GM21526 (cell line): ENCODE measurements around the gene SLC7A7.
"Not testable (repeated sequence)": the region's sequence is repeated elsewhere in the genome, so short reads cannot be mapped to it uniquely, and the experiment has no call there.

Source experiments
- ATAC-seq: cut with Tn5 transposase; IDR thresholded peaks from one replicate; pipeline ENCODE4 v1.9.1; 2021; ENCODE audit warnings: moderate library complexity; ENCODE audit not compliant: unreplicated experiment, low FRiP score

The SLC7A7 gene

GRCh38 chr14:22844221-22845102, 29.2 kb upstream of the SLC7A7 start:
- ATAC-seq, result no peak

GRCh38 chr14:22843123-22843925, 28.1 kb upstream of the SLC7A7 start:
- ATAC-seq, result no peak

- ATAC-seq, result no peak
Measured at GRCh38 chr14:22842211-22843122, 27.2 kb upstream of the SLC7A7 start.

DNA sequence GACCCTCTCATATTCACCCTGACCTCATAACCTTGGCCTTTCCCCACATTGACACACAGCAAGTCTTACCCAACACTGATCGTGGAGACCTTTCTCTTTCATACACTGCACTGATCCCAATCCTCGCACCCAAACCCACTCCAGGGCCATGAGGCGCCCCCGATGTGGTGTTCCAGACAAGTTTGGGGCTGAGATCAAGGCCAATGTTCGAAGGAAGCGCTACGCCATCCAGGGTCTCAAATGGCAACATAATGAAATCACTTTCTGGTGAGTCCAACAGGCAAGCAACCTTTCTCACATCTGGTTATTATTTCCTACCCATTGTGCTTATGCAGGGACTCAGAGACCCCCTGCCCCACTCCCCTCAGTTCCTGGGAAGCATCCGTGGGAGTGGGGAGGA, 26.5 kb upstream of the SLC7A7 start:
- ATAC-seq, result no peak

DNA sequence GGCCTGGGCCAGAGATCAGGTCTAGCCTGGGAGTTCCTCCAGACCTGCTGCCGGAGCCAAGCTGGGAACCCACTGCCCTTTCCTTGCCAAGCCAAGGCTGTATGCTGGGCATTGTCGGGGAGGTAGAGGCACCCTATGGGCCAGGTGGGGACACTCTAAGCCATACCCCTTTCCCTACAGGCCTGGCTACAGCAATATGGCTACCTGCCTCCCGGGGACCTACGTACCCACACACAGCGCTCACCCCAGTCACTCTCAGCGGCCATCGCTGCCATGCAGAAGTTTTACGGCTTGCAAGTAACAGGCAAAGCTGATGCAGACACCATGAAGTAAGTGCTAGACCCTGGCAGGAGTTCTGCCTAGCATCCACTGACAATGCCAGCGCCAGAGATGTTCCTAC, 26.1 kb upstream of the SLC7A7 start:
- no peak for ATAC-seq

DNA sequence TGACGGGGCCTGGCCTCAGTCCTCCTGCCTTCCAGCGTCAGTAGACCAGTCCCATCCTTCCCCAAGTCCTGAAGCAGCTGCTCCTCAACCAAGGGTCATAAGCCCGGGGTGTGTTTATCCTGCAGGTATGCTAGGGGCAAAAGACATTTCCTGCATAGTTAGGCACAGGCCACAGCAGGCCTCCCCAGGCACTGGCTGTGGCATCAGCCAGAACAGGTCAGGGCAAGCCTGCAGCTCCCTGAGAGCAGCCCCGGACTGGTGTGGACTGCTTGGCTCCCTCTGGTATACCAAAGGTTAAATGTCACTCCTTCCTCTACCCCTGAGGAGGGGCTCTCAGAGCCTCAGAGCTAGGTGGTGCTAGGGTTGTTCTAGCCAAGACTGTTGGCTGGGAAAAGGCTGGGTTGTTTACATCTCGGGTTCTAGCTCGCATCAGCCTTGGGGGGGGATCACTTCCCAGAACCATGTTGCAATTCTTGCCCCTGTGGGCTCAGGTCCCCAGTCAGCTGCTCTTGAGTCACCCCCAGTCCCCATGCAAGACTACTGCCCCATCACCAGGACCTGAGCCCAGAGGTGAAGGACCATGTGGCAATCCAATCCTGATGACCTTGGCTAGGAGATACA, 24.0 kb upstream of the SLC7A7 start:
- no peak for ATAC-seq

DNA sequence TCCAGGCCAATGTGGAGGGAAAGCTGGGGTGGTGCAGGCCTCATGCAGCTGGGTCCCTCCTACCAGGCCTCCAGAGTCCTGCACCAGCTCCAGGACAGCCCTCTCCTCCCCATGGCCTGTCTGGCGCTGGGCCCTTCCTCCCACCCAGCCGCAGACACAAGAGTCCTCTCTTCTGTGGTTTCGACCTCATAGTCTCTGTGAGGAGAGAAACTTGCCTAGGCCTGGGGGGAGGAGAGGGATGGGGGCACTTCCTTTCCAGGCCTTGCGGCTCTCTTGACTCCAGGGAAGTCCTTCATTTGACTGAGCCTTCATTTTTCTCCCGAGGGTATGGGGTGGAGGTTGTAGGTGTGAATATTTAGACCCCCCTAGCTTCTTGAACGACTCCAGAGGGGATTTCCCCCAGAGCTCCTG, 23.4 kb upstream of the SLC7A7 start:
- no peak for ATAC-seq

- ATAC-seq, result no peak
Measured at GRCh38 chr14:22837750-22838538, 22.7 kb upstream of the SLC7A7 start.

DNA sequence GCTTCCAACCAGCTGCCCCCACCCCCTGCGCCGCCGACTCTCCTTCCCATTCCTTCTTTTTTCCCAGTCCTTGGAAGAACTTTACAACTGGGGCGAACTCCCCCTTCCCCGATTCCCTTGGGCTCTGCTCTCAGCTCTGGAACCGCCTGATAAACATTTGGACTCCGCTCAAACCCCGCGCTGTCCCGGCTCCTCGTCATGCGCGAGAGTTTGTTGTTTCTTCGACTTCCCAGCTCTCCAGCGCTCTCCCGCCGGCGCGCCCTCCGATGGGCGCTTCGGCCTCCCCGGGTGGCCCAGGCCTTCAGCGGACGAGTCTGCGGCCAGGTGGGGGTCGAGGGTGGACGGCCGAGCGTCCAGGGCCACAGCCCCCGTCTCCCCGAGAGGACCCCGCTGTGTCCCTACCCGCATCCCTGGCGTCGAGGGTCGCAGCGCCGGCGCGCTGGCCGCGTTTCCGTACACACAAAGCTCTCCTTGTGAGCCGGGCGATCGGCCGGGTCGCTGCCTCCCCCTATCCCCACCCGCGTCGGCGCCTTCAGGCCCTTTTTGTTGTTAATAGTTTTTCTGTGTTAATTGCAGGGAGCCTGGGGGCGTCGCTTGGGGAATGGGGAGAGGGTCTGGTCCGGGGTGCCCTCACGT, 22.0 kb upstream of the SLC7A7 start:
- no peak for ATAC-seq

DNA sequence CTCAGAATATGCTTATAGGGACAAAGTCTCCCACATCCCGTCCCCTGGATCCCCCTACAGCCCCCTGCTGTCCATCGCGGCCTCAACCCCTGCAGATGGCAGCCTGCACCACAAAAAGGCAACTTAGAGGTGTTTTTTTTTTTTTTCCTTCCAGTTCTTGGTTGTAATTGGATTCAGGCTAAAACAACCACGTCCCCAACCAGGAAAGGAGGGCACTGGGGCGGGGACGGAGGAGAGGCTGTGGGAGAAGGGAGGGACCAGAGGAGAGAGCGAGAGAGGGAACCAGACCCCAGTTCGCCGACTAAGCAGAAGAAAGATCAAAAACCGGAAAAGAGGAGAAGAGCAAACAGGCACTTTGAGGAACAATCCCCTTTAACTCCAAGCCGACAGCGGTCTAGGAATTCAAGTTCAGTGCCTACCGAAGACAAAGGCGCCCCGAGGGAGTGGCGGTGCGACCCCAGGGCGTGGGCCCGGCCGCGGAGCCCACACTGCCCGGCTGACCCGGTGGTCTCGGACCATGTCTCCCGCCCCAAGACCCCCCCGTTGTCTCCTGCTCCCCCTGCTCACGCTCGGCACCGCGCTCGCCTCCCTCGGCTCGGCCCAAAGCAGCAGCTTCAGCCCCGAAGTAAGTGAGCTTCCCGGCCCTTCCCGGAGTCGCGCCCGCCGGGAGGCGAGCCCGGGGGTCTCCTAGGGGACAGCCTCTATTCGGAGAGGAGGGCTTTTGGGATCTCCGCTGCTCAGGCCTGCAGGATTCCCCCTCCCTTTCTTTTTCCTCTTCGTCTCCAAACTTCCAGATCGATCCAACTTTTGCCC, 21.3 kb upstream of the SLC7A7 start, which contains the start of gene MMP14:
Gene MMP14 (plus strand): TSS at position 285 of the 813 bp plus-strand sequence. CDS start 233 bp downstream, at position 518.
- ATAC-seq, result no peak

DNA sequence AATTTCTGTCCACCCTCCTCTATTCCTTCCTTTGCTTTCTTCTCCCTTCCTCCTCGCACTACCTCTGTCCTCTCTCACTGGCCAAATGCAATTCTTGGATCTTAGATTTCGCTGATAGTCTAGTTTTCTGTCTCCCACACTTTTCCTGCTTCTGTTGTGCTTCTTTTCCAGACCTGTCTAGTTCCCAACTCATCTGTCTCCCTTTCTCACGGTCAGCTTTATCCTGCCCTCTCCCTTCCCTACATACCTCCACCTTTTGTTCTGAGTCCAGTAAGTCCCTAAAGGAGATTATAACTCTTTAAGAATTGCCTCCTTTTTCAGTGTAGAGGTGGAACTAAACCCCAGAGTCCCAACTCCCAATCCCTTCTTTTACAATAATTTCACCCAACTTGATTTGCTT, 20.3 kb upstream of the SLC7A7 start:
- ATAC-seq, result no peak

DNA sequence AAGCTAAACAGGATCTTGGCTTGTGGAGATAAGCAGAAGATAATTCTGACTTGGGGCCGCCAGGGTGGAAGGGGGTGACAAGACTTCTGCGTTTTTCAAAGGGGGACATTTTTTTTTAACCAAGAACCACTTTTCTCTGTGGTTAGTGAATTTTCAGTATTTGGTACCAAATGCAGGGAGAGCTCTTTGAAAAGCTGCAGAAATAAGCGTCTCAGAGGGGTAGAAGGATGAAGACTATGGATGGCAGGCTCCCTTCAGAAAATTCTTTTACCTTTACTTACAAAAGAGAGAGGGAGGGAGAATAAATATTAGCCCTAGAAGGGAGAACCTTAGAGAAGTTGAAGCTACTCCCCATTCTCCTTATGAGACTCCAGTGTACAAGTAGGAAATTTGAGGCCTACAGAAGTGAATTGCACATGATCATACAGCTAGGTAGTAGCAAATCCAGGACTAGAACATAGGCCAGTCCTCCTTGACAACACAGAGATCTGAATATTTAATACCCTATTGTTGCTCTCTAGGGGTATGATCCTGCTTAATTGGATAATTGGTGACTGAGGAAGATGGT, 15.3 kb upstream of the SLC7A7 start:
- ATAC-seq, result no peak

DNA sequence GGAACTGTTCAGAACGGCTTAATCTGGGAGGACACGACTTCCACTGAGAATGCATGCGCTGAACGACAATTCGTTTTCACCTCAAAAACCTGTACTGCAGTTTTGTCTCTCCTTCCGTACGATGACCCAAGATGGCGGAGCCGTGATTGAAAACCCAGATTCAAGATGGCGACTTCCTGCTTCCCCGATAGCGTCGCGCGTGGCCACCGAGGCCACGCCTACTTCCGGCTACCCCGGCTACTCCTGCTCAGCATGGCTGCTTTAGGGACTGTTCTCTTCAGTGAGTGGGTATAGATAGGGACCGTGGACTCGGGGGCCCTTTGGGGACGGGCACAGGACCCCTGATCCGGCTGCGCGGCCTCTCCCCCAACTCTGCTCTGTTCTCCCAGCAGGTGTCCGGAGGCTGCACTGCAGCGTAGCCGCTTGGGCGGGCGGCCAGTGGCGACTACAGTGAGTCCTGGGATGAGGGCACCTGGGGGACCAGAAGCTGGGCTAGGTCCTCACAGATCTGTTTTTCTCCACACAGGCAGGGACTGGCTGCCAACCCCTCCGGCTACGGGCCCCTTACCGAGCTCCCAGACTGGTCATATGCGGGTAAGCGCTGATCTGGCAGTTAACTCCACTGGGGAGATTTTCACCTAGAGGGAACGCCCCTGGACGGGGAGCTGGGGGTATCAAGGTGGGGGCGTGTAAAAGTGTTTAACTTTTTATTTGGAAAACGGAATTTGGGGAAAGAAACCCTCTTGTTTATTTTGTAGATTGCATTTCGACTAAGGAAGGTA, 14.6 kb upstream of the SLC7A7 start, which contains the start of gene MRPL52:
Gene MRPL52 (plus strand): TSS at position 227 of the 782 bp plus-strand sequence. CDS start 26 bp downstream, at position 253.
- peak; percentile 74 for ATAC-seq

DNA sequence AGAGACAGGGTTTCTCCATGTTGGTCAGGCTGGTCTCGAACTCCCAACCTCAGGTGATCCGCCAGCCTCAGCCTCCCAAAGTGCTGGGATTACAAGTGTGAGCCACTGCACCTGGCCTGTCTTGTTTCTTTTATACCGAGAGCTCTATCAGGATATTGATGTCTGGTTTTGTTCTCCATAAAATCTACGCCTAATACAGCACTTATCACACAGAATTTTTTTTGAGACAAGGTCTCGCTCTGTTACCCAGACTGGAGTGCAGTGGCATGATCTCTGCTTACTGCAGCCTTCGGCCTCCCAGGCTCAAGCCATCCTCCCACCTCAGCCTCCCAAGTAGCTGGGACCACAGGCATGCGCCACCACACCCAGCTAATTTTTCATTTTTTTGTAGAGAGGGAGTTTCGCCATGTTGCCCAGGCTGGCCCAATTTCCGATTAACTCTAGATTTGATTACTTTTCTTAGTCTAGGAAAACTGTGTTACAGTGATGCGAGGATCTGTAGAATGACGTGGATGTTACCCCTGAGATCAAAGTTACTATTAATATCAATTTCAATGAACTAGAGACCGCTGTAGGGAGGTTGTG, 13.9 kb upstream of the SLC7A7 start:
- not testable (repeated sequence) for ATAC-seq

DNA sequence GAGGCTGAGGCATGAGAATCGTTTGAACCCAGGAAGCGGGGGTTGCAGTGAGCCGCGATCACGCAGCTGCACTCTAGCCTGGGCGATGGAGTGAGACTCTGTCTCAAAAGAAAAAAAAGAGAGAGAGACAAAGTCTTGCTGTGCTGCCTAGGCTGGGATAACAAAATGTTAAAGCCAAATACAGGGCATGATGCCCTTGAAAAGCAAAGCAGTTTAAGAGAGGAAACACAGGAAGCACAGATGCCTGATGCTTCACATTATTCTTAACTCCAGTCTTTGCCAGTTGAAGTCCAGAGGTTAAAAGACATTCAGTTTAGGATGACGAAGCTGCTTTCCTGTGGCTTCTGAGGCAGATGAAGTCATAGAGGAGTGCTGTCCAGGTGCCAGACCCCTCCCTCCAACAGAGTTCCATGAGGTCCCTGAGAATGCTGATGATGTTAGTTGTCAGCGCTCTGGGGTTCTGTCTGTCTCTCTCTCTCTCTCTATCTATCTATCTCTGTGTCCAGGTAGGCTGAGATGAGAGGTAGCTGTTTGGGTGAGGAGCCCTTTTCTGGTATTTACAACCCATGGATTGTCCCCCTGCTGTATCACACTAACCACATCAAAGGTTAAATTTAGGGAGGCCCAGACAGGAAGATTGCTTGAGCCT, 9.6 kb upstream of the SLC7A7 start:
- no peak for ATAC-seq

- ATAC-seq, result no peak
Measured at GRCh38 chr14:22822571-22823098, 7.4 kb upstream of the SLC7A7 start.
